GM18511 (cell line): ENCODE data around the gene NEURL1B.

ENCODE experiments used
- ATAC-seq: cut with Tn5 transposase; IDR thresholded peaks from one replicate; pipeline ENCODE4 v1.9.1; 2021; ENCODE audit warnings: mild to moderate bottlenecking, moderate library complexity; ENCODE audit not compliant: unreplicated experiment

Gene NEURL1B

GRCh38 chr5:172608773-172609172 lies 32.3 kb upstream of the NEURL1B start:
- no peak for ATAC-seq

- no peak for ATAC-seq
Measured at GRCh38 chr5:172610643-172611042, 30.4 kb upstream of the NEURL1B start.

- no peak for ATAC-seq
Measured at GRCh38 chr5:172611913-172612312, 29.1 kb upstream of the NEURL1B start.

GRCh38 chr5:172612771-172613170 lies 28.3 kb upstream of the NEURL1B start:
- ATAC-seq = no peak

GRCh38 chr5:172616136-172616535 lies 24.9 kb upstream of the NEURL1B start:
- ATAC-seq = no peak

- no peak for ATAC-seq
Measured at GRCh38 chr5:172616730-172617129, 24.3 kb upstream of the NEURL1B start.

- no peak for ATAC-seq
Measured at GRCh38 chr5:172617817-172618216, 23.2 kb upstream of the NEURL1B start.

GRCh38 chr5:172618574-172619365 lies 22.3 kb upstream of the NEURL1B start:
- ATAC-seq = no peak

DNA sequence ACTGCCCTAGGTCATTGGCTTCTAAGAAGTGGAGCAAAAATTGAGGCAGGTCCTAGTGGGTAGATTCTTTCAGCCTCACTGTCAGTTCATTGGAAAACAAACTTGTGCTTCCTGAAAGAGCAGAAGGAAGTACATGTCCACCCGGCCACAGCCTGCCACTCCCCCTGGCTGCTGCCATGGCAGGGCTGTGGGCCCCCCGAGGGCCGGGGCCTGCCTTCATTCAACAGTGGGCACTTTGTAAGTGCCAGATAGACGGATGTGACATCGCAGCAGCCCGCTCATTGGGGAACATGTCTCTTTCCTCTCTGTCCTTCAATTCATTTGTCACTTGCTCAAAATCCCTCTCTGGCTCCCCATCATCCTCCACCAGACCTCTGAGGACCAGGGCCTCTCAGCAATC lies 20.6 kb upstream of the NEURL1B start:
- no peak for ATAC-seq

- no peak for ATAC-seq
Measured at GRCh38 chr5:172622091-172623046, 18.7 kb upstream of the NEURL1B start.

DNA sequence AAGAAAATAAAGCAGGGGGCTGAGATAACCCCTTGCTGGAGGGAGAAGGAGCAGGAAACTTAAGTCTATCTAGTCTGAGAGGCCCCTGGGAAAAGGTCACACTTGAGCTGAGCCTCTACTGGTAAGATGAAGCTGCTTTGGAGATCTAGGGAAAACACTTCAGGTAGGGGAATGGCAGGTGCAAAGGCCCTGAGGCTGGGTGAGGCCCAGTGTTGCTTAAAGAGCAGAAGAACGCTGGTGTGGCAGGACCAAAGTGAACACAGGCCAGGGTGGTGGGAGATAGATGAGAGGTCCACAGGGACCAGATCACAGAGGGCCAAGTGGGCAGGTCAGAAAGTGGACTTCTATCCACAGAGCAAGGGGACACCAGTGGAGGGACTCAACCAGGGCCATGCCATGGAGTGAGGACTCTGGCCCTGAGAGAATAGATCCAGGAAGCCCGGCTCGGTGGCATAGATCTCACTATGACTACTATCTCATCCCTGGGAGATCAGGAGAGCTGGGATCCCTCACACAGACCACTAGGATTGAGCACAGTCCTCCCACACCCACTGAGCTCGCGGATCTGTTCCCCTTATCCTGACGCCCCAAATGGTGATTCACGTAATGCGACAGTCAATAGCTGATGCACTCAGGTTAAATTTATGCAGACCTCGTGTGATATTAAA lies 17.6 kb upstream of the NEURL1B start:
- ATAC-seq = no peak

- no peak for ATAC-seq
Measured at GRCh38 chr5:172624083-172624995, 16.7 kb upstream of the NEURL1B start.

- ATAC-seq = no peak
Measured at GRCh38 chr5:172624996-172625964, 15.8 kb upstream of the NEURL1B start.

DNA sequence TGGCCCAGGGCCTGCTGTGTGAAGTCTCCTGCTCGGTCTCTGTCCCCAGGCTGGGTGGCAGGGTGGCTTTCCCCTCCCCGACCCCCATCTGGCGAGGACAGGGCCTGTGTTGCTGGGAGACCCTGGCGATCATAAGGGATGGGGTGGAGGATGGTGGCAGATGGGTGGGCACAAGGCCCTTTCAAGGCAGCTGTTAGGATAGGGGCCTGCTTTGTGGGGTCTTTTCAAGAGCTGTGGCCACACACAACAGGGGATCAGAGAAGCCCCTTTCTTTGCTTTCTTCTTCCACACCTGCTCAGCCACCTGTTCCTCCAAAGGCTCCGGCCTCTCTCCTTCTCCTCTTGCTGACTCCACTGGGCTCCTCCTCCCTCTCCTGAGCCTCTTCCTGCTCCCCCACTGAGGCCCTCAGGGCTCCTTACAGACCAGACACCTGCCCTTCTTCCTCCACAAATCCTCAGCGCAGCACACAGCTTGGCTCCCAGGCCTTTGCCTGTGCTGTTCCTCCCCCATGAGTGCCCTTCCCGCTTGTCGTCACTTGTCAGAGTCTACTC lies 15.0 kb upstream of the NEURL1B start:
- no peak for ATAC-seq

DNA sequence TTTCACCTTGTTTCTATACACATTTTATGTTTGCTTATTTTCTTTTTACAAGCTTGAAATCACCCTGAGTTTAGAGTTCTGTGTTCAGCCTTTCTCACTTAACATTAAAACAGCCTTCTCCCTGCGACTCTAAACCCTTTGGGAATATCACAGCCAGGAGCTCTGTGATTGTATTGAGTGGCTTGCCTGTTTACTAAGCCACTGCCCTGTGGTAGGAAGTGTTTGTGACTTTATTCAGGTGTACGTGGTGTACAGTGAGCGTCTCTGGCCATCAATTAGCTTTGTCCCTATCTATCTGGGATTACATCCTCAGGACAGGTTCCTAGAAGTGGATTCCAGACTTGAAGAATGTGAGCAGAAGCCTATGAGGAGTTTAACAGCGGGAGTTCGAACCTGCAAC lies 11.0 kb upstream of the NEURL1B start:
- no peak for ATAC-seq

DNA sequence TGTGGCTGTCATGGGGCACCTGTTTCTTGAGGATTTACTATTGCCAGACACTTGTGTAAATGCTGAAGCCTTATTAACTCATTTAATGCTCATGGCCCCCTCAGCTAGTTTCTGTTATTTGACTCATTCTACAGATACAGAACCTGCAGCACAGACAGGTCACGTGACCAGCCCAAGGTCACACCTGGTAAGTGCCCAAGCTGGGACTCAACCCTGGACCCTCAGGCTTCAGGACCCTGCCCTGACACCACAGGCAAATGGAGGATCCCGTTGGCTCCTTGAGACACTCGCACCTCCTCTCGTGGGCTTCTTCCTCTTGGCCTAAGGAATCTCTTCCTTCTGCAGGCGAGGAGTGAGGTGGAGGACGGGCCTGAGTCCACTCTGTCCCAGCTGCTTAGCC lies 10.6 kb upstream of the NEURL1B start:
- no peak for ATAC-seq

DNA sequence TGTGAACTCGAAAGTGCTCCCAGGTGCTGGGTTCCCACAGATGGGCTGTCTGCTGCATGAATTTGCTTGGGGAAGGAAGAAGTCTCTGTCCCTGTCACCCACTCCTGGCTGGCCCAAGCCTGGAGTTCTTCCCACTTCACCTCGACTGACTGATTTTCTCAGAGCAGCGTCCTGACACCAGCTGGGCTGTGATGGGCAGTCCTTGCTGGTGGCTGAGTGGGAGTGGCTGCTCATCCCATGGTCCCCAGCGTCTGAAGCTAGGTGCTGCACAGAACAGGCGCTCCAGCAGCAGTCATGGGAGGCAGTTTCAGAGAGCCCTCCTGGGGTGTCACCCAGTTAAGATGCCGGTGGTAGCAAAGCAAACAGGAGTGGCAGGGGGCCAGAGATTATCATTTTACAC lies 10.1 kb upstream of the NEURL1B start:
- ATAC-seq = no peak

DNA sequence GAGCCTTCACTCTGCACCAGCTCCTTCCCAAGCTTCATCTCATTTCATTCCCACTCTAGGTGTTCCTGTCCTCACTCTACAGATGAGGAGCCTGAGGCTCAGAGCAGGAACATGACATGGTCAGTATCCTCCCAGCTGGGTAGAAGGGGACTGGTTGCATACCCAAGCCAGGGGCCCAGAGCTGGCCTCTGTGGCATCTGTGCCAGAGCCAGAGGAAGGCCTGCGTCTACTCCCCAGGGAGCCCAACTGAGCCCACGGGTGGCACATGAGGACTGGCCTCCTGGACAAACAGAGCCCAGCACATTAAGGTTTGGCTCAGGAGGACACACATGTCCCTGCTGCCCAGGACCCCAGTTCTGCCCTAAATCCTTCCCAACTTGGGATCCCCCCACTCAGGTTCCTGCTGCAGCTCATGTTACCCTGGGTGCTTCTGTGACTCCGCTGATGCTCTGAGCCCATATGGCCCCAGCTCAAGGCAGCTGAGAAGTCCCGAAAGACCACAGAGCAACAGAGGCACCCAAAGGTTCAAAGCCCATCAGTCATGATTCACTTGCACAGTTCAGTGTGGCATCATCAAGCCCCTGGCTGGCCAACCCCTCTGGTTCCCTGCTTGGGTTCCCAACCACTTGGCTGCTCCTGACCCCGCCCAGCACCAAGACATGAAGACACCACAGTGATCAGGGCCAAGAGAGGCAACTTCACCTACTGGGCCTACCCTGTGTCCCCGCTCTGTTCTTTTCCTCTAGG lies 8.5 kb upstream of the NEURL1B start:
- no peak for ATAC-seq
